ENCODE measurements around the gene ARL4C. TPM values are rescaled to one million over a fixed set of nuclear protein-coding genes. Genes with fewer than 3 reads are reported as not detected.

The ARL4C gene
- total RNA-seq, 1 donor from 2014 or later: 20.7 TPM

GRCh38 chr2:234479465-234479864 is 17.4 kb downstream of the ARL4C start:
- H3K4me3 Mint-ChIP-seq: no peak overlapping the region
- no peaks in the 10 kb centered on the region for H3K27me3 Mint-ChIP-seq (ENCODE audit: low read depth)
- TF ChIP-seq CTCF (IDR thresholded peaks at IDR 0.05; ENCODE audit: unreplicated experiment): no peak
- H3K9me3 Mint-ChIP-seq: no peaks in the 10 kb centered on the region
- no peaks in the 10 kb centered on the region for H3K36me3 Mint-ChIP-seq
- DNase-seq (ENCODE audit: low spot score in 2 of 2, unreplicated experiment in 2 of 2): no peak
- H3K27ac Mint-ChIP-seq: no peak overlapping the region
- H3K4me1 Mint-ChIP-seq: peaks cover 3% of the 10 kb centered on the region

GRCh38 chr2:234478121-234478858 is 18.6 kb downstream of the ARL4C start:
- no peak for DNase-seq (ENCODE audit: low spot score in 2 of 2, unreplicated experiment in 2 of 2)
- Mint-ChIP-seq H3K4me1 (peaks cover 3% of the 10 kb centered on the region), H3K4me3 (no peak overlapping the region), H3K27ac (no peak overlapping the region), H3K9me3 (peaks cover 4% of the 10 kb centered on the region), H3K36me3 (no peaks in the 10 kb centered on the region), H3K27me3 (ENCODE audit: low read depth) (no peaks in the 10 kb centered on the region)
- TF ChIP-seq CTCF (IDR thresholded peaks at IDR 0.05; ENCODE audit: unreplicated experiment): no peak

GRCh38 chr2:234476766-234477165 is 20.1 kb downstream of the ARL4C start:
- Mint-ChIP-seq H3K4me3 (no peak overlapping the region), H3K9me3 (peaks cover 7% of the 10 kb centered on the region)

GRCh38 chr2:234474654-234475053 is 22.2 kb downstream of the ARL4C start:
- H3K4me1 Mint-ChIP-seq: peaks cover 5% of the 10 kb centered on the region
- H3K9me3 Mint-ChIP-seq: peaks cover 7% of the 10 kb centered on the region
- H3K36me3 Mint-ChIP-seq: no peaks in the 10 kb centered on the region
- no peak overlapping the region for H3K4me3 Mint-ChIP-seq
- no peak for DNase-seq (ENCODE audit: low spot score in 2 of 2, unreplicated experiment in 2 of 2)
- H3K27ac Mint-ChIP-seq: no peak overlapping the region
- TF ChIP-seq CTCF (IDR thresholded peaks at IDR 0.05; ENCODE audit: unreplicated experiment): no peak
- H3K27me3 Mint-ChIP-seq (ENCODE audit: low read depth): no peaks in the 10 kb centered on the region

More at GRCh38 chr2:234476766-234477165, 20.1 kb downstream of the ARL4C start:
- H3K27me3 Mint-ChIP-seq (ENCODE audit: low read depth): no peaks in the 10 kb centered on the region
- TF ChIP-seq CTCF (IDR thresholded peaks at IDR 0.05; ENCODE audit: unreplicated experiment): no peak
- H3K36me3 Mint-ChIP-seq: no peaks in the 10 kb centered on the region
- H3K27ac Mint-ChIP-seq: no peak overlapping the region
- no peak for DNase-seq (ENCODE audit: low spot score in 2 of 2, unreplicated experiment in 2 of 2)
- peaks cover 3% of the 10 kb centered on the region for H3K4me1 Mint-ChIP-seq

GRCh38 chr2:234472155-234472554 is 24.7 kb downstream of the ARL4C start:
- H3K36me3 Mint-ChIP-seq: no peaks in the 10 kb centered on the region
- H3K9me3 Mint-ChIP-seq: peaks cover 7% of the 10 kb centered on the region
- no peak overlapping the region for H3K4me3 Mint-ChIP-seq
- no peak for DNase-seq (ENCODE audit: low spot score in 2 of 2, unreplicated experiment in 2 of 2)
- no peak overlapping the region for H3K27ac Mint-ChIP-seq
- no peaks in the 10 kb centered on the region for H3K27me3 Mint-ChIP-seq (ENCODE audit: low read depth)
- no peak for TF ChIP-seq CTCF (IDR thresholded peaks at IDR 0.05; ENCODE audit: unreplicated experiment)
- peaks cover 23% of the 10 kb centered on the region for H3K4me1 Mint-ChIP-seq

Data from mesothelial cell of epicardium (in vitro differentiated cells).